ENCODE results near the gene MRPL21.
"Not testable (repeated sequence)": the region's sequence is repeated elsewhere in the genome, so short reads cannot be mapped to it uniquely, and the experiment has no call there.

MRPL21 gene

DNA sequence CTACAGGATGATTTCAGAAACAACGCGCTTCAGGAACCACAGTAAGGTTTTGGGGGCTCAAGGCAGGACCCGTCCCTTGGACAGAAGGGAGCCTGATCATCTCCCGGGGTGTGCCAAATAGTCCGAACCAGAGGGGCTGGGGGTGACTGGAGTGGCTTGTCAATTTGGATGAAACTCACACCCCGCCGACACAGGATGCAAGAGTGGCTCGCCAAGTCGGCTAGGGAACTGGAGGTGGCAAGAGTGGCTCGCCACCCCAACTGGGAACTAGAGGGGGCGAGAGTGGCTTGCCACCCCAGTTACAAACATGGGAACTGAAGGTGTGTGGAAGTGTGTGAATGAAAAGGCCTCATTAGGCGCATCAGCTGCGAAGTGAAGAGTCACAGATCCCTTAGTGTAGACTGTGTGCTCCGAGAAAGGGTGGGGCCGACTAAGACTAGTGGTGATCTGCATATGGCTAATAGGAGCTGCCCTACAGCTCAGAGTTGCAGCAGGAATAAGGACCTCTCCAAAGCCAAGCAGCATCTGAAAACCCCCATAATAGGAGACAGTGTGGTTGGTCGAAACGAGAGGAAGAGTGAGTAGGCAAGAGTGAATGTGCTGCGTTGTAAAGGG, 35.3 kb downstream of the MRPL21 start:
- no peak for DNase-seq (ENCODE audit: low read depth)

DNA sequence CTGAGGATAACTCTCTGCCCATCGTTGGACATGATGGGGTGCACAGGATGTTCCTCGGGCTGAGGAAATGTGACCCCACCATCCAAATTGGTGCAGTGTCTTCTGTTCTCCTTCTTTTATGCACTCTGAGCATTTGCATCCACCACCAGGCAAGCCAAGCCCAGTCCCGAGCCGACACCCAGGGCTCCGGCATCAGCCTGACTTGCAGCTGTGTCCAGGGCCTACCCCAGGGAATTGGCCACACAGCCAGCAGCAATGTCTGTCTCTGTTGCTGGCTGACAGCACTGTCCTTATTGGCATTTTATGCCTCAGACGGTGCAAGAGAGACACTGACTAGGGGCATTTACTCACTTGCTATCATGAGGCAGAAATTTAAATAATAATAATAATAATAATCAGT, 36.6 kb downstream of the MRPL21 start:
- DNase-seq (ENCODE audit: low read depth): no peak

DNA sequence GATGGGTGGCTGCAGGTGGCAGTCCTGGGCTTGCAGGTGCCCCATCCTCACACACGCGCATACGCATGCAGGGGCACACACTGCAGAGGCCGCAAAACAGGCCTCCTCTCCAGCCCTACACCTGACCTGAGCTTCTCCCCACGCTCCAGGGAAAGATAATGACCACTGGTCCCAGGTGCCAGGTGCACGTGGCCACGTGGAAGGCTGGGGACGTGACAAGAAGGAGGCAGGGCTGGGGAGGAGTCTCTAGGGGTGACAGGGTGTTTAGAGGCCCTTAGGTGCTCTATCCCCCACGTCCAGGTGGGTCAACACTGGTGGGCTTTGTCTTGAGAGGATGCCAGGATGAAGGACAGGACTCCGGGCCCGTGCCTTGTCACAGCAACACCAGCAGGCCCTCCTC, 38.4 kb downstream of the MRPL21 start:
- DNase-seq (ENCODE audit: low read depth): no peak

DNA sequence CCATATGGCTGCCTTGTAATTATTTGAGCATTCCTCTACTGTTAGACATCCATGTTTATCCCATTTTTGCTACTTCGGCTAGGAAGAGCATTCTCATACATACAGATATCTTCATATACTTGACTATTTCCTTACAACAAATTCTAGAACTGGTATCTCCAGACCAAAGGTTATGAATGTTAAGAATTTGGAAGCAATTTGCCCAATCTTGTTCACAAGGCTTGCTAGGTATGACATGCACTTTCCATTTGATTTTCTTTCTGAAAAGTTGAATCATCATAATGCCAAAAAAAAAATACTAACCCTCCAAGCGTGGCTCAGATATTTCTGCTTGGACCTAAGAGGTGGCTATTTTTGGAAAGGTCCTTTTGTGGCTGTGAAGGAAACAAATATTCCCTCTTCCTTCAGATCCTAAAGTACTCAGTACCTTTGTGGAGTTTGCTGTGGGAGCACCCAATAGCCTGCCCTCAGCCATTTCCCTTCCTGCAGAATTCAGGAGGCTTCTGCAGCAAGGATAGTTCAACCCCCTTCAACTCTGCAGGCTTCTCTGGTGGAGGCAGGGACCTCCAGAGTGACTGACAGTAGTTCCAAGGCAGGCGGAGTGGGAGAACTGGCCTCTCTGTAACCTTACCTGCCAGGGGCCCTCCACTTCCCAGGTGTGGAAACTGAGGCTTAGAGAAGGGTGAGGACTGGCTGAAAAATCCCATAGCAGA, 39.9 kb downstream of the MRPL21 start:
- DNase-seq (ENCODE audit: low read depth): no peak

DNA sequence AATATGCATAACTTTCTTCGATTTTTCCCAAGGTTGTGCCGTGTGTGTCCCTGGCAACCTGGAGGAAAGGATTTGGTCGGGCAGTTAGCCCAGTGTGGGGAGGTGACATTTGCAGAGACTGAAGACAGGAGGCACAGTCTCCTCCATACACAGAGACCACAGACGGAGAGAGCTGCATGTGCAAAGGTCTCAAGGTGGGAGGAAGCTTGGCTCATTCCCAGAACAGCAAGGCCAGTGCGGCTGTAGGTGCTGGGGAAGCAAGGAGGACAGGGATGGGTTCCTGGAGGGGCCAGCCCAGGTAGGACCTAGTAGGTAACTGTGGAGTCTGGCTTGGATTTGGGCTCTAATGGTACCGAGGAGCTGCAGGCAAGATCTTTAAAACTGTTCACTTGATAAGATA, 41.2 kb downstream of the MRPL21 start:
- DNase-seq (ENCODE audit: low read depth): no peak

DNA sequence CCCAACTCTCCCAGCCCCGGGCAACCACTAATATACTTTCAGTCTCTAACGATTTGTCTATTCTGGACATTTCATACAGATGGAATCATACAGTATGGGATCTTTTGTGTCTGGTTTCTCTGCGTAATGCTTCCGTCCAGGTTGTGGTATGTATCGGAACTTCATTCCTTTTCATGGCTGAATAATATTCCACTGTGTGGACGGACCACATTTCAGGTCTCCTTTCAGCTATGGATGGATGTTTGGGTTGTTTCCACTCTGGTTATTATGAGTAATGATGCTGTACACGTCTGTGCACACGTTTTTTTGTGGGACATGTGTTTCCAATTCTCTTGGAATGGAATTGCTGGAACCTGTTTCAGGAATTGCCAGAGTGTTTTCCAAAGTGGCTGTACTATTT, 44.5 kb downstream of the MRPL21 start:
- no peak for DNase-seq (ENCODE audit: low read depth)

DNA sequence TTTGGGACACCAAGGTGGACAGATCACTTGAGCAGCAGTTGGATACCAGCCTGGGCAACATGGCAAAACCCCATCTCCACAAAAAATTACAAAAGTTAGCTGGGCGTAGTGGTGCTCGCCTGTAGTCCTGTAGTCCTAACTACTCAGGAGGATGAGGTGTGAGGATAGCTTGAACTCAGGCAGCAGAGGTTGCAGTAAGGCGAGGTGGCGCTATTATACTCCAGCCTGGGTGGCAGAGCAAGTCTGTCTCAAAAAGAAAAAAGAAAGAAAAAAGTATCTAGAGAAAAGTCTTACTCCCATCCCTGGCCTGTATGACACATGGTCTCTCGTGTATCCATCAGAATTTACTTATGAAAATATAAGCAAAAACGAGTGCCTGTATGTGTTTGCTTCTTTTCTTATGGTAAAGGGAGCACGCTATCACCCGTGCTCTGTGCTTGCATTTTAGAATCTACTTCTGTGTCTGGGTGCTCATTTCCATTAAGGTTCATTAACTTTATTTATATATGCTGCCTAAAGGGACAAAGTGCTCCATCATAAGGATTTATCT, 46.5 kb downstream of the MRPL21 start:
- no peak for DNase-seq (ENCODE audit: low read depth)

DNA sequence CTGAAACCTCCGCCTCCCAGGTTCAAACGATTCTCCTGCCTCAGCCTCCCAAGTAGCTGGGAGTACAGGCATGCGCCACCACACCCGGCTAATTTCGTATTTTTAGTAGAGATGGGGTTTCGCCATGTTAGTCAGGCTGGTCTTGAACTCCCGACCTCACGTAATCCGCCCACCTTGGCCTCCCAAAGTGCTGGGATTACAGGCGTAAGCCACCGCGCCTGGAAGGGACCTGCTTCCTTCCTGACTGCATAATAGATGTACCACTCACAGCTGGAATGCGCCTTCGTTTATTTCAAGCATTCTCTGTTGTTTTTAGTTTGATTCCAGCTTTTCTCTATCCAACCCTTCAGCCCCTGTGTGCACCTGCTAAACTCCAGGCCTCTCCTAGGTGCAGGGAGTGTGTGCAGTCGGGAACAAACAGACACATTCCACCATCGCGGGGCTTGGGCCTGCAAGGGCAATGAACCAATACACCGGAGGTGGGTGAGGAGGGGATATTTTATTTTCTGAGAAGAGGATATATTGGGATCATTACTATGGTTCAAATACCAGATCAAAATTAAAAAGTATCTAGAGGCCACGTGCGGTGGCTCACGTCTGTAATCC, 47.1 kb downstream of the MRPL21 start:
- DNase-seq (ENCODE audit: low read depth): not testable (repeated sequence)

DNA sequence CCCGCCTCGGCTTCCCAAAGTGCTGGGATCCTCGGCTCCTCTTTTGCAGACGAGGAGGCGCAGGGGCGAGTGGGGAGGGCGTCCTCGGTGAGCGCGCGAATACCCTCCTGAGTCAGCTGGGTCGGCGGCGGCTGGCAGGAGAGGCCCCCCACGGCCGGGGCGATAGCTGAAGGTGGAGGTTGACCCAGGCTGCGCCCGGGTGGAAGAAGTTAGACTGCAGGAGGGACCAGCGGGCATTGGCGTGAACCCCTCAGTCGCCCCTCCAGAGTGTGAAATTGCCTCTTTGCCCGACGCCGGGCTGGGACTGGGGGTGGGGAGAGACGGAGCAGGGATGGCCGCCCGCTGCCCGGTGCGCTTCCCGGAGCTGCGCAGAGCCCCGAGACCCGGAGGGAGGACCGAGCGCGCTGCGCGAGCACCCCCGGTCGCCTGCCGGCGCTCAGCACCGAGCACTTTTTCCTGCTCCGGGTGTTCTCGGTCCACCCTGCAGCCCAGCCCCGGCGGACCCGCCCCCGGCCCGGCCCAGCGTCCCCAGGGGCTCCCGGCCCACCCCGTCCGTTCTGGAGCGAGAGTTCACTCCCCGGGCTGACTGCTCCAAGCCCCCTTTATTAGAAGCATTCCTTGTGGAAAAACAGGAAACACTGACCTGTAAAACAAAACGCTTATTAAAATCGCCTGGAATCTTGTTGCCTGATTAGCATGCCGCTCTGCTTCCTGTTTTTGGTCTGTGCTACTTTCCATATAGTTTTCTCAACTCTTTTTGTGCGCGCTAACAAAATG, 48.2 kb downstream of the MRPL21 start:
- DNase-seq (ENCODE audit: low read depth): no peak

DNA sequence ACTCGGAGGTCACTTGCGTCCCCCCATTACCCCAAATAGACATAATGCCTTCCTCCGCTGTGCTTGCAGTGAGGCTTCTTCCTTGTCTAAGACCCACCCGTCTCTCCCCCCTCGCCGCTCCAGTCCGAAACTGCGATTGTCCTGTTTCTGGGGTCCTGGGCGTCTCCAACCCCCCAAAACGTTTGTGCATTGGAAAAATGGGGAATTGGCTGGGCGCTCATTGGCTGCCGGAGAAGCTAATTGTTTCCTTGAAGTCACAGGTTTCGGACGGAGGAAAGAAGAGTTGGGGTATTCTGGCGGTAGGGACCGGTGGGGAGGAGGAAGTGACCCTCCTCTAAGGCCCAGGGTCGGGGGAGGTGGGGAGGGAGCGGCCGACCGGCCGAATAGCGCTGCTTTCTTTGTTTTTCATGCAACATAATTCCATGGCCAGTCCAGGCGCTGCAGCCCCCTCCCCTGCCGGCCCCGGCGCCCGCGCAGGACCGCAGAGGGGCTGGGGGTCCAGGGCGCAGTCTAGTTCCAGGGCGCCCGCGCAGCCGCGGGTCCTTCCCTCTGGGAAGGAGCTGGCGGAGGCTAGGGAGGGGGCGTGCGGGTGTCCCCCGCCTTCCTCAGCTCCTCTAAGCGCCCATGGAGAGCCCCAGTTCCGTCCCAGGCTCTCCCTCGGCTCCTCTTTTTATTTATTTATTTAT, 49.2 kb downstream of the MRPL21 start:
- no peak for DNase-seq (ENCODE audit: low read depth)

DNA sequence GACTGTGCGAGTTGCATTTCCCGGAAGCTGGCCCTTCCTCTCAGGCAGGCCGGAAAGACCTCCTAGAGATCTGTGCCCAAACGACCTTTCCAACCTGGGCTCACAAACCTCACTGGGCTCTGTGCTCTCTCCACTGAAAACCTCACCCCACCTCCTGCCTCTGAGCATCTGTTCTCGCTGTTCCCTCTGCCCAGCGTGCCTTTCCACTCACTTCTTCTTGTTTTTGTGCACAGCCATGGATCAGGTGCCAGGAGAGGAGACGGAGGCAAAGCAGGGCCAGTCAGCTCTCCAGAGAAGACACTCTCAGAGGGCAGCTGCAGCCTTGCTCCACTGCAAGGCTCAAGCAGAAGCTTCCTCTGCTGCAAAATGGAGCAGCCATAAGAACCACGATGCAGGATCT, 51.0 kb downstream of the MRPL21 start:
- no peak for DNase-seq (ENCODE audit: low read depth)

DNA sequence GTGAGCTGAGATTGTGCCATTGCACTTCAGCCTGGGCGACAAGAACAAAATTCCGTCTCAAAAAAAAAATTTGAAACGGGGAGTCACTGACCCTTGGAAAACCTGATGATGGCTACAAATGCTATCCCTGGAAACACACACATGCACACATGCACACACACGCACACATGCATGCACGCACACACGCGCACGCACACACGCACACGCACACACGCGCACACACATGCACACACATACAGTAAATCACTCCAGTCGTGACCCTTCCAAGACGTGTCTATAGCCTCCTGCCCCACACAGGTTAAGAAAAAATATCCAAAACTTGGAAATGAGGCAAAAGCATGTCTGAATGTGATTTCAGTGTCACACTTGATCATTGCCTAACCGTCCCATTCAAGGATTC, 55.2 kb downstream of the MRPL21 start:
- DNase-seq (ENCODE audit: low read depth): no peak

DNA sequence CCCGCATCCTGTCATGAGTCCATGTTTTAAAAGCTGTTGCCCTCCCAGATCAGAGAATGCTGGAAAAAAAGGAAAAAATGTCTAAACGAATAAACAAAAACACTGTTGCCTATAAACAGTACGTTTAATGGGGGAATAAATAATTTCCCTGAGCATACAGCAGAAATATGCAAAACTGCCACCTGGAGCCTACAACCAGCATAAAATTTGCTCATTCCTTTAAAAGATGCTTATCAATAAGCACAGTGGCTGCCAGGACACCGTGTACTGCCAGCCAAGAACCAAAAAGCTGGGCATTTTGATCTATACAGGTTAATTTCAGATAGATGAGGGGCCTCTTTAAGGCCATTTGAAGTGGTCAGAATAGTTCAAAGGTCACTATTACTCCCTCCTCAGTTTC, 56.2 kb downstream of the MRPL21 start:
- DNase-seq (ENCODE audit: low read depth): no peak

DNA sequence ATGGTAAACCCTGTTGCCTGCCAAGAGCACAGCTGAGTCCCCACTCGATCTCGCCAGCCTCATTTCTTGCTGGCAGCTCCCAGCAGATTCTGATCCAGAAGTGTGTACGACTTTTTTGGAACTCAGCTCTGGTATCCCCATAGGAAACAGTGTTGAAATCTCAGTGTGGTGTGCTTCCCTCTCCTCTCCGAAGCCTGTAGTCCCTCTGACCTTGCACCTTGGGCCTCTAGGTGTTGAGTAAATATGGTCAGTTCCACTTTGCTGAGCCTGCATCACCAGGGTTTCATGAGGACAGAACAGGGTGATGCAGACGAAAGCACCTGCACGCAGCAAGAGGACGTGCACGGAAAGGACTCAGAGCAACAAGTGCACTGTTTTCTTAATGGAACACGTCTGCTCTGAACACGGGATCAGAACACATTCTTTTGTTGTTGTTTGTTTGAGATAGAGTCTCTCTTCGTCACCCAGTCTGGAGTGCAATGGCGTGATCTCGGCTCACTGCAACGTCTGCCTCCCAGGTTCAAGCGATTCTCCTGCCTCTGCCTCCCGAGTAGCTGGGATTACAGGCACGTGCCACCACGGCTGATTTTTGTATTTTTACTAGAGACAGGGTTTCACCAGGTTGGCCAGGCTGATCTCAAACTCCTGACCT, 58.2 kb downstream of the MRPL21 start:
- DNase-seq (ENCODE audit: low read depth): no peak

DNA sequence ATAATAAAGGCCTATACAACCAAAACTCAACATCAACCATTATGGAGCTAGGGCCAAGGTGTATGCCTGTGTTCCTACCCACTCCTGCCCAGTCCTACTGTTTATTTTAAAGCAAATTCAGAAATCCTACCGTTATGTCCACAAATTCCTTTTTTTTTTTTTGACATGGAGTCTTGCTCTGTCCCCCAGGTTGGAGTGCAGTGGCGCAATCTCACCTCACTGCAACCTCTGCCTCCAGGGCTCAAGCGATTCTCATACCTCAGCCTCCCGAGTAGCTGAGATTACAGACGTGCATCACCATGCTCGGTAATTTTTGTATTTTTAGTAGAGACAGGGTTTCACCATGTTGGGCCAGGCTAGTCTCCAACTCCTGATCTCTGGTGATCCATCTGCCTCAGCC, 58.8 kb downstream of the MRPL21 start:
- DNase-seq (ENCODE audit: low read depth): no peak

DNA sequence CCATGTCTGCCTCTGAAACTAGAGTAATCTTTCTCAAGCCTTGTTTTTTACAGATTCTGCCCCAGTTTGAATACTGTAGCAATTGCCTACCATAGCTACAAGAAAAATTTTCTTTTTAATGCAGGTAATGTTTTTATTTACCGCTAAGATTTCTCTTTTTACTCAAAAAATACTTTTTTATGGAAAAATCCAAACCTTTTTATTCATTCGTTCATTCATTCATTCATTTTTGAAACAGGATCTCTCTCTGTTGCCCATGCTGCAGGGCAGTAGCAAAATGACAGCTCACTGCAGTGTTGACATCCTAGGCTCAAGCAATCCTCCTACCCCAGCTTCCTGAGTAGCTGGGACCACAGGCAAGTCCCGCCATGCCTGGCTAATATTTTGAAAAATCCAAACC, 59.3 kb downstream of the MRPL21 start:
- no peak for DNase-seq (ENCODE audit: low read depth)

DNA sequence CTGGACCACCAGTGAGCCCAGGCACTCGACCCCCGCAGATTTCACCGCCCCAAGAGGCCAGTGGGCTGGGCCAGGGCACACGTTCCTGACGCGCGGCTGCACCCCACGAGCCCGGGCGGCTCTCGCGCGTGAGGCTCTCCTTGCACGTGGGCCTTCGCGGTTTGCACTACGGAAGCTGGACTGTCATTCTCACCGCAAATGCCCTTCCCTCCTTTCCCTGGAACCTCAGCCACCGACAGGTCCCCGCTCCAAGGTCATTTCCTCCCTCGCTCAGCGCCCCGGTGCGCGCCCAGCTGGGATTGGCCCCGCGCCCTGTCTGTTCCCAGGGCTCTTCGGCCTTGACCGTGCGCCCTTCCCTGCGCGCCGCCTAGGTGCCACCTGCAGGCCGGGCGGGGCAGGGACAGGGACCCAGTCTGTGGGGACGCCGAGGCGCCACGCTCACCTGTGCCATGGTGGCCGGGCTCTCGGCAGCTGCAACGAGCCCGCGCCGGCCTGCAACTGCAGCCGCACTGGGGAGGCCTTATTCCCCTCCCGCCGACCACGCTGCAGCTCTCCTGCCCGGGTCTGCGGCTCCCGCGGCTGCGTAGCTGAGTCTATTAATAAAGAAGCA, 59.8 kb downstream of the MRPL21 start:
- DNase-seq (ENCODE audit: low read depth): peak; percentile 20

DNA sequence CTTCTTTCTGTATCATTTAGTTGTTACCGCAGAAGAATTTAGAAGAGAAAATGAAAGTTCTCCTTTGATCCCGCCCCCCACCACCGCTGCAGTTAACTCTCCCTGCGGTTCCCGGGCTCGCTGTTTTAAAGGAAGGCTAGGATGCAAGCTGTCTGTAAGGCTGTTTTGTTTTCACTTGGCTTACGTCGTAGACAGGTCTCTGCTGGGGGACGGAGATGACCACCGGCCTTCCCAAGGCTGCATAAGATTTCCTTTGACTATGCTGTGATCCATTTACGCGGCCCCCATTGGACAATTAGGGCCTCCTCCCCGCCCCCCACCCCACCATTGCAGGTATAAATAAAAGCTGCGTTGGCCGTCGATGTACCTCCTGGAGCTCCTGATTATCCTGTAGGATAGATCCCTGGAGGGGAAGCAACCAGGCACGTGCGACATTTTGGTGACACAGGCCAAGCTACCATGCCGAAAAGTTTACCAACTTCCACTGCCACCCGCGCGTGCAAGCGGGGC, 60.5 kb downstream of the MRPL21 start:
- peak; percentile 54 for DNase-seq (ENCODE audit: low read depth)

DNA sequence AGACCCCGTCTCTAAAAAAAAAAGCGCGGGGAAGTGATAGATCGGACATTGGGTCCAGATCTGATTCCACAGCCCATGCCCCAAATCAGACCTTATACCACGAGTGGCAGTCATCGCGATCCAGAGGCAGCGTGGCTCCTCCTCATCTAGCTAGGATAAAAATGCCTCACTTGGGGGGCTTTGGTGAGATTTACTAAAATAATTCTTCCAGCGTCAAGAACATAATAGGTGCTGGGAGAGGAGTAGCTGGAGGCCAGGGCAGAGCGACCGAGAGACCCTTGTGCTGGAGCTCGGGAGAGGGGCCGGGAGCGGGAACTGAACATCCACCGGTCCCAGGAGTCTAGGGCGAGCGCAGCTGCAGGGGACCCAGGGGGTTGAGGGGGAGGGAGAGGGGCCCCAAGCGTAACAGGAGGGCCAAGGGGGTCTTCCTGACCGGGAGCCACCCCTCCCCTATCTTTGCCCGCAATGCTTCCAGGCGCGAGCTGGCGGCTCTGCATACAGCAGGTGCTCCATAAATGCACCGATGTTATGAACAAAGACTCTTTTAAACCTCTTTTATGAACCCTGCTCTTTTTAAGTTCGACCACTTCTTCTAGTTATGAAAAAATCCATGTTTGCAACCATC, 61.1 kb downstream of the MRPL21 start:
- no peak for DNase-seq (ENCODE audit: low read depth)

DNA sequence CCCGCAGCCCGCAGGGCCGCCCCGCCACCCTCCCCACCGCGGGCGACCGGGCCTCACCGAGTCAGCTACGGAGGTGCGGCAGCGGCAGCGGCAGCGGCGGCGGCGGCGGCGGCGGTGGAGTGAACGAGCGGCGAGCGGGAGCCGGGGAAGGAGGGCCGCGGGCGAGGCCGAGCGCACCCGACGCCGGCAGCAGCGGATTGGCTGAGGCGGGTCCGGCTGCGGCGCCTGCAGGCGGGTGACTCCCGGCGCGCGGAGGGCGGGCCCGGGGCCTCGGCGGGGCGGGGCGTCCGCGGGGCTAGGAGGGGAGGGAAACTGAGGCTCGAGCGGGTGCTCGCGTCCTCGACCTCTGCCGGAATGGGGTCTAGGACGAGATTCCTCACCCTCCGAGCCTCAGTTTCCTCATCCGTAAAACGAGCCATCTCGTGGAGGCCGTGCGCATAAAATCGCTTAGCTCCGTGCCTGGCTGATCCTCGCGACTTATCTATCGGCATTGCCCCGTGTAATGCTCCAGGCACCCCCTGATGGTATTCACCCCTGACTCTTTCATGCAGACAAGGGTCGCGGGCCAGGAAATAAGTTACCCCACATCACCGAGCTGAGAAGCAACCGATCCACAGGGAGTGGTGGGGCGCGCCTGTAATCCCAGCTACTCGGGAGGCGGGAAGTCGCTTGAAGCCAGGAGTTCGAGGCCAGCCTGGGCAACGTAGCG, 61.8 kb downstream of the MRPL21 start, which contains the start of gene CPT1A:
CPT1A (minus strand) TSS at position 199 of the 709 bp plus-strand sequence. CDS start 26,442 bp downstream, outside the sequence.
- peak; percentile 66 for DNase-seq (ENCODE audit: low read depth)

All from amniotic epithelial cell (primary cell).